Body of pancreas (tissue), 4 donors: ENCODE results near the gene PIP5KL1.

ENCODE experiments used
- POLR2A ChIP-seq, 3 donors: fragments of 450-650 bp; IDR thresholded peaks; one replicate each; pipeline ENCODE4 v1.6.1; 2016; ENCODE audit warnings: antibody characterized with exemption in 3 of 3, mild to moderate bottlenecking in 2 of 3
- TF ChIP-seq, protein P1 (sequence below), 7 experiments: fragments of 450-650 bp in 4 of 7; fragments of 200-600 bp in 3 of 7; sonication (generic) in 3 of 7; IDR thresholded peaks; one replicate each; pipeline ENCODE4 v1.5.1; 2016 to 2019; ENCODE audit warnings: antibody characterized with exemption in 7 of 7

DNA sequence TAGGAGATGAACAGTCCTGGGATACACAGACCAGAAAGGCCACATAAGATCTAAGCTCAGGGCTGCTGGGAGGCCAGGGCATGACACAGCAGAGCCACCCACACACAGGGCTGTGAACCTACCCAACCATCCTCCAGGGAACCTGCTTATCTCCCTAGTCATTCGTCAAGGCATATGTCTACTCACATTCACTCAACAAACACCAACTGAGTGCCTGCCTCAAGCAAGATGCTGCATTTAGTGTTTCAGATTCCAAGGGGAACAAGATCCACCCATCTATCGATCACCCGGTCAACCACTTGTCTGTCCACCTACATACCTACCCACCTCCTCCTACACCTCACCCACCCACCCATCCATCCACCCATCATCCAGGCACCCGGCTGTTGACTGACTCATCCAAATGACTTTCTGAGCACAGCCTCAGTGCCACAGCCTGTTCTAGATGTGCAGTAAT is 5.2 kb upstream of the PIP5KL1 start:
- TF ChIP-seq, protein P1, sequence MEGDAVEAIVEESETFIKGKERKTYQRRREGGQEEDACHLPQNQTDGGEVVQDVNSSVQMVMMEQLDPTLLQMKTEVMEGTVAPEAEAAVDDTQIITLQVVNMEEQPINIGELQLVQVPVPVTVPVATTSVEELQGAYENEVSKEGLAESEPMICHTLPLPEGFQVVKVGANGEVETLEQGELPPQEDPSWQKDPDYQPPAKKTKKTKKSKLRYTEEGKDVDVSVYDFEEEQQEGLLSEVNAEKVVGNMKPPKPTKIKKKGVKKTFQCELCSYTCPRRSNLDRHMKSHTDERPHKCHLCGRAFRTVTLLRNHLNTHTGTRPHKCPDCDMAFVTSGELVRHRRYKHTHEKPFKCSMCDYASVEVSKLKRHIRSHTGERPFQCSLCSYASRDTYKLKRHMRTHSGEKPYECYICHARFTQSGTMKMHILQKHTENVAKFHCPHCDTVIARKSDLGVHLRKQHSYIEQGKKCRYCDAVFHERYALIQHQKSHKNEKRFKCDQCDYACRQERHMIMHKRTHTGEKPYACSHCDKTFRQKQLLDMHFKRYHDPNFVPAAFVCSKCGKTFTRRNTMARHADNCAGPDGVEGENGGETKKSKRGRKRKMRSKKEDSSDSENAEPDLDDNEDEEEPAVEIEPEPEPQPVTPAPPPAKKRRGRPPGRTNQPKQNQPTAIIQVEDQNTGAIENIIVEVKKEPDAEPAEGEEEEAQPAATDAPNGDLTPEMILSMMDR (IDR thresholded peaks at IDR 0.05): no peak
- TF ChIP-seq POLR2A (IDR thresholded peaks at IDR 0.05): no peak
